DMS 273 (cell line): Measurements from ENCODE around the gene AMIGO1.

Experiments used
- DNase-seq: peaks from one replicate; lab custom pipeline; 2025; ENCODE audit not compliant: unreplicated experiment; lab: John Stamatoyannopoulos, UW

The AMIGO1 gene

DNA sequence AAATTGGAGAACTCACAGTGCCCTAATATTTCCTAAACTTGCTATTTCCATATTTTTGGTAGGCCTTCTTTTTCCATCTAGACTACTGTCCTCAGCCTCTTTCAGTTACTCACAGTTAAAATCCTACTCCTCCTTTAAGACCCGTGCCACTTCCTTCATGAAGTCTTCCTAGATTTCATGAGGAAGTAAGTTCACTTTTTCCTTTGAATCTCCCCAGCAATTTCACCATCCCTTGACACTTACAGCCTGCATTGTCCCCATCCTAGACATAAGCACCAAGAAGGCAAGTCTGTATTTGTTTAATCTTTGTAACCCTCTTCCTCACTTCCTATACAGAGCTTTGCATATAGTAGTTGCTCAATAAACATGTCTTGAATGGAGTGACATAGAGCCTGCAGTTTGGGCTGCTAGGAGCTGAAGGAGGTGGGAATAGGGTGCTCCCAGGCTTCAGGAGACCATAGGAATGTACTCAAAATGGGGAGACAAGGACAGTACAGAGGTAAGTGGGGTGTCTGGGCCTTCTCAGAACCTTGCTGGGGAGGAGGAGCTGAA lies 24.9 kb upstream of the AMIGO1 start:
- no peak for DNase-seq

DNA sequence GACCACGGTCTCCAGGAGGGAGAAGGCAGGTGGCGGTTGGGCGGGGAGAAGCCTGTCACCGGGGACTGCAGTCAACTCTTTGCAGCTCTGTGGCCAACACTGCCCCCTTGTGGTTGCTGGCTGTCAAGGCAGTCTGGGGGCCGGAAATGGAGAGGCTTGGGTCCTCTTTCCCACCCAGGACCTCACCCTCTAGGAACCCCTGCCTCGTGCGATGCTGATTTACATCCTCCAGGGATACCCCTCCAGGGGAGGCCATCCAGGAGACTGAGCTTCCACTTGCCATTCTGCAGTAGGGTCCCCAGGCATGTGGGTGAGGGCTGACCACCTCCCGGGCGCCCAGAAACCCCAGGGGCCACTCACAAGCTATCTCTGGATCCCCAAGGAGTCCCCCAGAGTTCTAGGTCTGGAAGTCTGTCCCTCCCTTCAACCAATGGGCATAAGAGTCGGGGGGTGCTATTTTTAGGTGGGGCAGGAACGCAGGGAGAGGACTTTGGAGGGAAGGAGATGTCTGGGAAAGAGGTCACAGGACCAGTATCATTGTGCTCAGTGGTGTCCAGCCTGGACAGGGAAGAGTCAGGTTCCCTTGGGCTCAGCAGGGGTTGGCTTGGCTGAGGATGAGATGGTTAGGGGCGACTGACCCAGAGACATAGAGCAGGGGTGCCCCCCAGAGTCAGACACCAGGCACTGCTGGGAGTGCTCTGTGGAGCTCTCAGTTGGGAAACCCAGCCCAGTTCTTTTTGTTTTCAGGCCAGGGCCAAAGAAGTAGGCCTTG lies 23.0 kb upstream of the AMIGO1 start:
- DNase-seq: peak; percentile 92

DNA sequence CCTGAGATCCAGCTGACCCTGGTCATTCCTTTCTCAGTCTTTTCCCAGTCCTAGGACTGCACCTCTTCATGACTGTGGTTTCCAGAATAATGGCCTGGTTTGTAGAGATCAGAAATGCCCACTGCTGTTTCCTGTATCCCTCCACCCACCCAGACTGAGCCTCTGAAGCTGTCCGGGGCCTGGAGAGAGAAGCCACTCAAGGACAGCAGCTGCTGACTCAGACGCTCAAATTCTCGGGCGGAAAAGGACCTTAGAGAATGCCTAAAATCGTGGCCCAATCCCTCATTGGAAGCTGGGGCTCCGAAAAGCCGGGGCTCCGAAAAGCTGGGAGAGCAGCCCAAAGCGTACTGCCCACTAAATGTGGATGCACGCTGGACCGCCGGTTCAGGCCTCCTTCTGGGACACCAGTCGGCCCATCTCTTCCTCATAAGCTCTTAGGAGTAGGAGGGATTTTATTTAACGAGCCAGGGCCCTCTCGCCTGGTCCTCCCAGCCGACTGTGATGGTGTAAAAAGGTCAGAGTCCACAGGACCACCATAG lies 22.4 kb upstream of the AMIGO1 start:
- peak; percentile 43 for DNase-seq

DNA sequence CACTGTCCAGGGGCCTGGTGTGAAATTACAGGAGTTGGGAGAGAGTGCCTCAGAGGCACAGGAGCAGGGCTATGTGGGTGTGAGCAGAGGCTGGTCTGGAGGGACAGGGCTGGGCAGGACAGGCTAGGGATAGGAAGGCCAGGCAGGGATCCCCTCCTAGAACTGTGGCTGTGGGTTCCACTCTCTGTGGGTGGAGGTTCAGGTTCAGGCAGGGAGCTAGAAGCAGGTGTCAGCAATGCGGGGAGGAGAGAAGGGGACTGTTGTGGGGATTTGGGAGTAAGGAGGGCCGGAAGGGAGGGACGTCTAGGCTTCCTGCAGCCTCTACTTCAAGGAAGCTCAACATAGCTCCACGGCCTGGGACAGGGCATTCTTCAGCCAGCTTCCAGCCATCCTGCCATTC lies 21.9 kb upstream of the AMIGO1 start:
- DNase-seq: no peak

DNA sequence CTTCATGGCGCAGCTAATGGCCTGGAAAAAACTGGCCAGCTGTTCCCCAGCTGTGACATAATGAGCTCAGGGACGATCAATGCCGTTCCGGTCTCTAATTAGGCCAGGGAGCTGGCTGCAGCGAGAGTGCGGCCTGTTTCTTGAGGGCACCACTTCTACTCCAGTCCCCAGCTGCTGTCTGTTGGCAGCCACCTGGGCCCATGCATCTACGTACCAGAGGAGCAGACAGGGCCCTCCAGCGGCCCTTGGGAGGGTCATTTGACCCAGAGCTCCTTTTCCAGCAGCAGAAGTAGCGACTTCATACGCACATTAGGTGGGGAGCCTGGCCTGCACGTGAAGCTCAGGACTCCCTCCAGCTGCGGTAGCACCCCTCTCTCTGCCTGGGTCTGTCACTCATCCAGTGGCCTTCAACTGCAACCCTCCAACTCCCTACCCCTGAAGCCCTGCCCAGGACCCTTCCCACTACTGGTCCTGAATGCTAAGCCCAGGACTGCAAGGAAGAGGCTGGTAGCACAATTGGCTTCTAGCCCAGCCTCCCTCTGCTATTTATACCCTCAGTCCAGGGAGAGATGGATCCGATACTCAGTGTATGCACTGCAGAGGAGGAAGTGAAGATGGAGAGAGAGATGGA lies 21.0 kb upstream of the AMIGO1 start:
- DNase-seq: peak; percentile 97

DNA sequence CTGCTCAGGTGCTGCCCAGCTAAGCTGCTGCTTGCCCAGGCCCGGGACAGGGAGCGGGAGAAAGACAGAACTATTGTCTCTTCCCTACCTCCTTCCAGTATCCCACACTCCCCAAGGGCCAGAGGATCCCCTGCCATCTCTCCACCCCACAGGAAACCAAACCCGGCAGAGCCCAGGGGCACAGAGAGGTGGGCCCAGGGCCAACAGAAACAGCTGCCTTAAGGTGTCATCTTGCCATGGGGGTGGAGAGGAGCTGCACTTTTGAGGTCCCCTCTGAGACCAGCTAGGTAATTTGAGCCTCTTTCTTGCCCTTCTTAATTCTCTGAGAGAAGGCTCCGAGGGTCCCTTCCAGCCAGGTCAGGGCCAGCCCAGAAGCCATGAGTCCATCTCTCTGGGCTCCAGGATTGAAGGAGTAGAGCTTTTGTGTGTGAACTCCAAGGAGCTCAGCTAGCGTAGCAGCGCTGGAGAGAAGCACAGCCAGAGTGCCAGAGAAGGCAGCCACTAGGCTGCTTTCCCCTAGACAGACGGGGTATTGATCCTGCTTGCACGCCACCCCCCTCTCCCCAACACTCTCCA lies 20.4 kb upstream of the AMIGO1 start:
- peak; percentile 91 for DNase-seq

DNA sequence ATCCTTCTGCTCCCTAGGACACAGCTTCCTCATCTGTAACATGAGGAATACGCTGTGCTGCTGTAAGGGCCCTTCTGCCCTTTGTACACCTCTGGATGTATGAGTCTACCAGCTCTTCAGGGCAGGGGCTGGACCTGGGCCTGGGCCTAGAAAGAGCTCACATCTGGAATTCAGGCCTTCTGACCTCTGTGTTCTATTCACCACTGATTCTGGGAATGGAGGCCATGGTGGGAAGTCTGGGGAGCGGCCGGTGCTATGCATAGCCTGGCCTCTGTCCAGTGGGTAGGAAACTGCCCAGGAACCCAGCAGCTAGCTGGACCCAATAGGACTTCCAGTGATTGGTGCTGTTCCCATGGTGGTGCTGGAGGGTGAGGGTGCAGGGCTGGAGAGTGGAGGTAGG lies 19.2 kb upstream of the AMIGO1 start:
- DNase-seq: no peak

DNA sequence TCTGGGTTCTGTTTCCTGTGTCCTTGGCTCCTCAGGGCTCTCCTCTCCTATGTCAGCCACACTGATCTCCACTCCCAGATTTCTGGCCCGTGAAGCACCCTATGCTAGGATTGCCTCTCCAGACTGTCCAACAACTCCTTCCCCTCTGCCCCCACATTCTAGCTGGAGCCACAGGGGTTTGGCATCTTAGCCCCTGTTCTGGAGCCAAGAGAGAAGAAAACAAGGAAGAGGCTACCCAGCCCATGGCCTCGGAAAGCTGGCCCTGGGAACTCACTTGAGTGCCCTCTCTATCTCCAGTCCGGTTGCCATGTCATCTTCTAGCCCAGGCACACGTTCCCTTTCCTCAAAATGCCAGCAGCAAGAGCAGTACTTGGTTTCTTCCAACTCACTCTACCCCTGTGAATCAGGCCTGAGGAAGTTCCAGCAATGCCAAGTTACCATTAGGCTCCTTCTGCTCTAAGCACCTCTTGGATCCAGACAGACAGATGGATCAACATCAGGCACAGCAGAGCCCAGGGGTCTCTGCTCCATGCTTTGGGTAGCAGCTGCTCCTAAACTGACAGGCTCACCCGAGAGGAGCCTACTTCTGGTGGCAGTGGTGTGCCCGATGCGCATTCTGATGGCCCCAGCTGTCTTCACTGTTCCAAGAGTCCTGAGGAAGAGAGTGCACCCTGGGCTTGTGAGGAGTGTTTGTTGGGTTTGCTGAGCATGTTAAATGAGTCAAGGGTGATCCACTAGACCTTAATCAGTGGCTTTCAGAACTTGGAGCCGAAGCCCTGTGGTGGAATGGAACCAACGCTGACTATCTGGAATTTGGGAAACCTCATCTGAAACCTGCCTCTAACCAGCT lies 18.5 kb upstream of the AMIGO1 start:
- DNase-seq: peak; percentile 93

DNA sequence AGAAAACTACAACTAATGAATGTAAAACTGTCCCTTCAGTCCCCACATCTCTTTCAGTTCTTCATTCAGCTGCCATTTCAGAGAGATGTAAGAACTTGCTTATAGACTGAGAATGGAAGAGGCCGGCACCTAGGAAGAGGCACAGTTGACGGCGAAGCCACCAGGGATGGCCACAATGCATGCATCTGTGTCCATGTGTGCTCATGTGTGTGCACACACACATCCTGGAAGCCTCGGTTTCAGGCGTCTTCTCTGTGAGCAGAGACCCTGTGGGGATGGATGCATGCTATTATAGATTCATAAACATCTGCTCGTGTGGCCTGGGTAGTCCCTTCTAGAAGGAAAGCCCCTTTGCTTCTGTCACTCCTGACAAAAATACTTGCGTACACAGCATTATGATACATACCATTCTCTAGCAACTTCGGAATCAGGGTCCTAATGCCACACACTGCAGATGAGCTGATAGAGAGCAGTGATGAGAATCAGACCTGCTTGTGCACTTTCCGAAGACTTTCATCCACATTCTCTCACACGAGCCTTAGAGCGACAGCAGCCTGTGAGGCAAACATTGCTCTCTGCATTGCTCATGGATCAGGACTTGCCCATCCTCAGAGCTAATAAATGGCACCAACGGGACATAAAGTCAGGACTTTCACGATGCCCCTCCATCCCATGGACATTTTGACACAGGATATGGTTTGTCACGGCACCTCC lies 17.7 kb upstream of the AMIGO1 start:
- DNase-seq: no peak

DNA sequence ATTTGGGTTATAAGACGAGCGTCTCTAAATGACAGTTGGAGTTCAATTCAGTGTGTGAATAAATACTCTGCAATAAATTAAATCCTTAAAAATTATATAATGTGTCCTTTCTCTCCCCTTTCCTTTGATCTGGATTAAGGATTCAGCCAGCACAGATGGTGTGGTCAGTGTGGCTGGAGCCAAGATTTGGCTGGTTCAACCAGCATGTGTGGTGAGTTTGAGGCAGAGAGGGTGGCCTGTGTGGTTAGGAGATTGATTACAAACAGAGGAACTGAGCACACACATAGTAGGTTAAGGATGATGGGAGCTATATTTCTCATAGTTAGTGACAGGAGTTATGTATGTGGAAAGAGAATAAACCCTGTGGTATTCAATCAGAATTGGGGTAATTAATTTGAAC lies 14.2 kb upstream of the AMIGO1 start:
- no peak for DNase-seq

DNA sequence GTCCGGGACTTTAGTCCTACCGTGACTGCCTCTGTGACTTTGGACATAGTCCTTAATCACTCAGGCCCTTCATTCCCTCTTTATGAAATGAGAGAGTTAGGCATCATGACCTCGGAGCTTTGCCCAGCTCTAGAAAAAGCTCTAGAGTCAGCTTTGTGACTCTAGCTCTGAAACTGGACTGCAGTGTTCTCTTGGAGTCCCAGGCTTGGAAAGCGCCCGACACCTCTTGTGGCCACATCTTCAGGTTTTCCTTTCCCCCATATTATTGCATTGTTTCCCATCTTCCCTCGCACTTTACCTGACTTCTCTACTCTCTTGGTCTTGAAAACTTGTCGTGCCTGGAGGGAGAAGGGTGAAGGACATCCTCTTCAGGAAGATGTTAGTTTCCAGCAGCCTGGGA lies 12.5 kb upstream of the AMIGO1 start:
- no peak for DNase-seq

DNA sequence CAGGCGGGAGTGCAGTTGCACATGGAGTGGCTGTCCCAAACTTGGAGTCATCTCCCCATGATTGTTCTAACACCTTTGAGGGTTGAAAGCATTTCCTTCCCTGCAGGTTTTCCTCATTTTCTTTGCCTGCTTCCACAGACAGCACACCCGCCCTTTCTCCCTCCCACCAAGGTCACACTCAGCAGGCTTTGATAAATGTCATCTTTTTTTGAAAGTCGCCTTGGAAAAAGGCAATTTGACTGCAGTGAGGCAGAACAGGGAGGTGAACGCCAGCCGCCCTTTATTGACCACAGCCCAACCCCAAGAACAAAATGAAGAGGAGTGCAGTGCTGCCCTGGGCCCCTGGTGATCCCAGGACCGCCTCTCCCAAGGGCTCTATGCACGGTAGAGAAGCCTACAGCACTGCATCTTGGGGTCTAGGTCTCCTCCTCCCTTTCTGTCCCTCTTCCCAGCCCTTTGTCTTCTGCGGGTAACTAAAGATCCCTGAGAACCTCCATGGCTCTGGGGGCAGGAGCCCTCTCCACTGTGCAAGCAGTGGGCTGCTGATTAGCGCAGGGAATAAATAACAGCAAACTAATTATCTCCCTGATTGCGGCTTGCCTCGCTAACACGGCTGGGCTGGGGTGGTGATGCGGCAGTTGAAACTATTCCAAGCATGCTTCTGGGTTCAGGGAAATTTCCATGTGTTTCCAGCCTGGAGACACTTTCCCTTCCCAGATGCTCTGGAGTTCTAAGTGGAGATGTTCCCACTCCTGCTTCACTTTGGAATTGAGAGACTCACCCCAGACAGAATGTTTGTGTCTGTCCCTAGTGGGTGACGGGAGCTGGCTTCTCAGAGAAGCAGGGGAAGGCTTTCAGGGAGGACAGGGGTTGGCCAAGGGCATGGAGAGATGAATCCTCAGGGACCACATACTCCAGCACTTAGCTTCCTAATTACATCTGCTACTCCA lies 11.8 kb upstream of the AMIGO1 start:
- DNase-seq: no peak

DNA sequence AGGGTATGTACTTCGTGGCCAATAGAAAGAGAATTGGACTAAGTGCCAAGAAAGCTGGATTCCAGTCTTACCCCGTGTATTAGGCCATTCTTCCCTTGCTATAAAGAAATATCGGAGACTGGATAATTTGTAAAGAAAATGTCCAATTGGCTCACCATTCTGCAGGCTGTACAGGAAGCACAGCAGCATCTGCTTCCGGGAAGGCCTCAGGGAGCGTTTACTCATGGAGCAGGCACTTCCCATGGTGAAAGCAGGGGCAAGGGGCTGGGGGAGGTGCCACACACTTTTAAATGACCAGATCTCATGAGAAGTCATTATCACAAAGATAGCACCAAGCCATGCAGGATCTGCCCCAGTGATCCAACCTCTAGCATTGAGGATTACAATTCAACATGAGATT lies 7.8 kb upstream of the AMIGO1 start:
- DNase-seq: no peak

DNA sequence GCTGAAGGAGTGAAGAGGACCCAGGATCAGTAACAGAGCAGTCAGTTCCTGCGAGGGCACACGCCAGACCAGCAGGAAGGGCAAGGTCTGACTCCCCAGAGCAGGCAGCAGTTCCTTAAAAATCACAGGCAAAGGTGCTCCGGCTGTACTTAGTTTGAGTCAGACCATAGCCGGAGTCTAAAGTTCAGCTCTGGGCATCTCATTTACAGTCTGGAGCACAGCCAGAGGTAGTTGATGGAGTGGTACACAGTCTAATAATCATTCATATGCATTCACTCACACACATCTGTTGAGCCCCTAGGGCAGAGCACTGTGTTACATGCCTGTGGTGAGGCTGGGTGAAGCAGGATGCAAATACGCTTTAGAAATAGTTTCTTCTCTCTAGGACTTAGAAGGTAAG lies 7.3 kb upstream of the AMIGO1 start:
- peak; percentile 84 for DNase-seq

DNA sequence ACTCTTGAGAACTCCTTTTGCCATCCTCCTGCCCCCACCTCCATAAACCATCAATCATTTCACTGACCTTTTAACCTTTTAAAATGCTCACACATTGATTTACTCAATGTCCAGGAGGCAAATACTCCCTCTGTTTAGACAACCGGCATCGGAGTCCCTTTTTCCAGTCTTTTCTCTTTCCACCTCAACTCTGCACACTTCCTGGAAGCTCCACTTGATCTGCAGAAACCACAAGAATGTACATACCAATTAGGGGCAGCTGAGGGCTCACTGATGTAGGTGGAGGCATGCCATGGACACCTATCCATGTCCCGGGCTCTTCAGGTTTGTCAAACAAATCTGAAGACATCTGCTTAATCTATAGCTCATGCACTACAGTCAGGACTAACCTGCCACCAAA lies 5.3 kb upstream of the AMIGO1 start:
- DNase-seq: no peak

DNA sequence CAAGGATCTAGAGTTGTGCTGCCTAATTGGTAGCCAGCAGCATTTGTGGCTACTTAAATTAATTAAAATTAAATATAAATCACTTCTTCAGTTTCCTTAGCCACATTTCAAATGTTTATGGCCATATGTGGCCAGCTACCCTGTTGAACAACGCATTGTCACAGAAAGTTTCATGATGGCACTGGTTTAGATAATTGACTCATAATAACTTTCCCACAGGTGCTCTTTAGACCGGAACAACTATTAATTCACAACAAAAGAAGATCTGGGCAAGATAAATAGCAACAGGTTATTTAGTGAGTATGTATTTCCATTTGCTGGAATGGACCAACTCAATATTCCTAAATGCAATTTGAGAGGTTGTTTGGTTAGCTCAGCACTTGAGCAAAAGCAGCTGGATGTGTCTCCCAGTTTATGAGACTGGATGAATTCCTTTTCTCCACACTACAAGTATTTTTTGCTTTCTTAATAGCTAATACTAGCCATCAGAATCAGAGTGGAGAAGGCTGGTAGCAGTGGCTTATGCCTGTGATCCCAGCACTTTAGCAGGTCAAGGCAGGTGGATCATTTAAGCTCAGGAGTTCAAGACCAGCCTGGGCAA lies 3.7 kb upstream of the AMIGO1 start:
- no peak for DNase-seq

DNA sequence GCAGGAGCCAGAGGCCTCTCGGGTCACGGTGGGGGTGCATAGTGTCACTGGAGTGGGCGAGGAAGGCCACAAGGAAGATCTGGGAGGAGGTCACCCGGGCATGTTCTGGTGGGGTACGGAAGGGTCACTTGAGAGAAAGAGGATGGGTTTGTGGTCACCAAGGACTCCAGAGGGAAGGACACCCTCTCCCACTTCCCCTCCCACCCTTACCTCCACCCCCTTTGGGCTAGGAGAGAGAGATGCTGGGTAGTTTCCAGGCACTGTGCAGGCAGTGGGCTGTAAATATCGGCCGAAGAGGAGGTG lies 703 bp downstream of the AMIGO1 start:
- no peak for DNase-seq

DNA sequence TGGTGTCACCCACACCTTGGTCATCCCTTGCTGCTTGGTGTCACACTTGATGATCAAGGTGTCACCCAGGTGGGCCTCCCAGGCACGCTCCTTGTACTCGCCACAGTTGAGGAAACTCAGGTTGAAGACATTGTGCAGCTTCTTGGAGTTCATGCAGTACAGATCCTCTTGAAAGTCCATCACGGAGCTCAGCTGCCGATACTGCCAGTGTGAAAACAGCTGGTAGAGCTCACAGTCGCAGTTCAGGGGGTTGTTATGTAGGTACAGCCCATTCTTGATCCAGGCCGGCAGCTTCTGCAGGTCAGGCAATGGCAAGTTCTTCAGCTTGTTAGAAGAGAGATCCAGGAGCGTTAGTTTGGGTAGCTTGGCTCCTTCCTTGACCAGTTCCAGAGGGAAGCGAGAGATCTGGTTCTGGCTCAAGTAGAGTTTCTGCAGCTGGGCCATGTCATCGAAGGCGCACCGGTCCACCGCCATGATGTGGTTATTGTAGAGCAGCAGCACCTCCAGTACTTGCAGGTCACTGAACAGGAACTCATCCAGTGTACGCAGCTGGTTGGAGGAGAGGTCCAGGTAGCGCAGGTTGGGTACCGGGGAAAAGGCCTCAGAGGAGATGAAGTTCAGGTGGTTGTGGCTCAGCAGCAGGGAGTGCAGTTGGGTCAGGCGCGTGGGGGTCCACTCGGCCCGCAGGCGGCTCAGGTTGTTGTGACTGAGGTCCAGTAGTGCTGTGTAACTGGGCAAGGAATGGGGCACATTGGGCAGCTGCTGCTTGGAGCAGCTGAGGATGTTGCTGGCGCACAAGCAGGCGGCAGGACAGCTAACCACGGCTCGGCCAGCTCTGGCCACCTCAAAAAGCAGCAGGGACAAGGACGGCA lies 1.3 kb downstream of the AMIGO1 start:
- DNase-seq: no peak
